Germinal center (tissue), 1 donor: ENCODE measurements around the gene ITGB1.

Experiments used
- DNase-seq: peaks from one replicate; pipeline ENCODE4 v3.0.0; 2012; ENCODE audit warnings: mixed read lengths, low spot score

ITGB1 gene

DNA sequence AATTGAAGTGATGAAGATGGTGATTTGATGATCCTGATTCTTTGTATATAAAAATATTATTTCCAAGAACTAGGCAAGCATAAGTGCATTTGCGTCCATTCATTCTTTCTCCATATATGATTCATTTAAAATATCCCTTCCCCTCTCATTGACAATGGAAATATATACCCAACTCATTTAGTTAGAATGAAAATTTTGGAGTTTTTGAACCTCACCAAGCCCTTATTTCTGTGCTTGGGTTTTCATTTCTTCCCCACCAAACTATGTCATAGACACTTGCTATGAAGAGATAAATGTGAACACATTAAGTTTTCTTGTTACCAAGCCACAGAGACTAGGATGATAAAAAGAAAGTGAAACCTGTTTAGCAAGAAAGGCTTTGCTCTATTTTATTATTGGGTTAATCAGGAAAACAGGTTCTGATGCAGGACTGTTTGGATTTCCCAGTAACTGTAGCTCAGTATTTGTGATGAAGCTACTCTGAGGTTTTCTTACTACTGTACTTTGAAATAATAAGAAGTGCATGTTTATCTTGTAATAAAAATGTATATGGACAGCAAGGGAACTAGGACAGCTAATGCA is 68.3 kb downstream of the ITGB1 start:
- DNase-seq: no peak

DNA sequence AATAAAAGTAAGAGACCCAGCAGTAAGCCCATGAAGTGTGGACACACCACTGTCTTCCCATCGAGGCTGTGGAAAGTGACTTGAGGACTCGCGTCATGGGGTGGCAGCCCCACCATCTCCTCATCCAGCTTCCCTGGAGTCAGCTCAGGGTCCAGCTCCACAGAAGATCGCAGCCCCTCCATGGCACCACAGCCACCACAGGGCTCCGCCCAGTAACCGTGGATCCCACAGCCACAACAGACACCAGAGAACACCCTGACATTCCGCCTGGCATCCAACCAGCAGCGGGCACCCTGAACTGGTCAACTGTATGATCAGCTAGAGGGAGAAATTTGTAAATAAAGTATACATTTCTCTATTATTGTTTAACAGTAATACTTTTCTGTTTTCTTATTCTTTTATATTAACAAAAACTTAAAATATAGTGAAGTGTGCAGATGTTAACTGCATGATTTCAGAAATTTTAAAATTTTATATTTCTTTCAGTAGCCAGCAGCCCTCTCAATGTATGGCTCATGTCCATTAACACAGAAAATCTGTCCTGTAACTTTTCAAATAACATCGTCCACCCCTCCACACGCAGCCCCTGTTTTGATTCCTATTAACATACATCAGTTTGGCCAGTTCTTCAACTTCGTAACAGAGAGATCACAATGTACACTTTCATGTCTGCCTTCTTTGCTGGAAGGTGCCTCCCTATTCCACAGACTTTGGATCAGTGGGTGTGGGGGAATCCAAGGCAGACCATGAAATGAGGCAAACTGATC is 69.7 kb downstream of the ITGB1 start:
- DNase-seq: no peak

DNA sequence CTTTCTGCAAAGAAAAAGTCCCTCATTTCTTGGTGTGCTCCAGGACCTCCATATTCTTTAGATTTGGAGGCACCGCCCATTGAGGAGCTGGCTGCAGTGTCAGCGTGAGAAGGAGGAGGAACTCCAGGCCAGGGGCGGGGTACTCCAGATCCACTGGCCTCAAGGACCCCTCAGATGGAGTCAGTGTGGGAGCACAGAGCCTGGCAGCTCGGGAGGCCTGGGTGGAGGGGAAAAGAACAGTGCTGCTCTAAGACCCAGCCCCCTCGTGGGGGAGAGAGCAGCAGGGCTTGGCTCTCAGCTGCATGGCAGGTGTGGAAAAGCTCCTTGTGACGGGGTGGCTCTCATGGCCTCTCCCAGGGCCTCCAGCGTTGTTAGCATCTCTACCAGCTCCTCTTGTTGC is 70.5 kb downstream of the ITGB1 start:
- DNase-seq: no peak

DNA sequence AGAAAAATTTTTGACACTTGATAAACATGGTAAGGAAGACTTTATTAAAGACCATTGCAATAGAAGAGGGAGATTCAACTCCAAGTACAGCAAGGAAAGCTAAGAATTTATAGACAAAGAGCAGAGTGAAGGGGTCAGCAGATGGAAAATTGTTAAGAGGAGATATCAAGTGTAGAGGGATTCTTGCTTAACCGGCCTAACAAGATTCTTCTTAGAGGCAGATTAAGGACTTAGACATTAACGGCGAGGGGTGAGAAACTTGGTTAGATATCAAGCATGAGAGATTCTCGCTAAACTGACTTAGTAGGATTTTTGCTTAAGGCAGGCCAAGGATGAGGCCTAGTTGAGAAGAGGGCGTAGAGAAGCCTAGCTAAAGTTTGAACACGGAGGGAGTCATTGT is 76.0 kb downstream of the ITGB1 start:
- DNase-seq: no peak

DNA sequence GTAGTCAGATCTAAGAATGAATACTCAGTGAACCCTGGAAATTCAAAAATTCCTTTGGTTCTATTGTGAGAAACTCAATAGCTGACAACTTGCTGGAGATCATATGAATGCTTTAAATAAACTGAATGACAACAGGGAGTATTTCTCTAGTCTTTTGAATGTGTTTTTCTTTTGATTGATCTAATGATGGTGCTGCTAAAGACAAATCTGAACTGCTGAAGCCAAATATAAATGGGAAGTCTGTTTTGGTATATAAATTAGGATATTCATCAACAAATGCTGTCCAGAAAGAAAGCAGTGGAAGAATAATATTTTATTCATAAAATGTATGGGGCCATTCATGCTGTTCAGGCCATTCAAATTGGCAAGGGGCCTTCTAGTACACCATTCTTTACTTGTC is 79.4 kb downstream of the ITGB1 start:
- DNase-seq: no peak

DNA sequence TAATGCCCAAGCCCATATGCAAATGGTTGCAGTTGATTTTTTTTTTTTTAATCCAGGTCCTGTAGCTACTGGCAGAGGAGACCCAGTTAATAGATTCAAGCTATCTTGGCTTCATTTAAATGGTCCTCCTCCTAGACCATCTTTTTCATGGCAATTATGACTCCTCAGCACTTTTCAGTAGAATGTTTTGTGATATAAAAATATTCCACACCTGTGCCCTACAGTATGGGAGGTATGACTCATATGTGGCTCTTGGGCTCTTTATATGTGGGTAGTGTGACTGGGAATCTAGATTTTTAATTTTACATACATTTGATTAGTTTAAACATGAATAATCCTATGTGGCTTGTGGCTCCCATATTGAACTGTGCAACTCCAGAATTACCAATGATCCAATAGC is 80.1 kb downstream of the ITGB1 start:
- DNase-seq: no peak

DNA sequence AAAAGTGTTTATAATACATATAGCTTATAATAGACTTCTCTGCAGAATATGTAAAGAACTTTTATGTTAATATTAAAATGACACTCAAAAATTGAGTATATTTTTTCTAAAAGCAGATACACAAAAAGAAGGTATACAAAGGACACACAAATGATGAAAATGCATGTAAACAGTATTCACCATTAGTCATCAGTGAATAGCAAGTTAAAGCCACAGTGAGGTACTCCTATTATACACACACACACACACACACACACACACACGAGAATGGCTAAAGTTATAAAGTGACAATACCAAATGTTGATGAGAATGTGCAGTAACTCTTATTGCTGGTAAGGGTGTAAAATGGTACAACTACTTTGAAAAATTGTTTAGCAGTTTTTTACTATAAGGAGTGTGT is 92.9 kb downstream of the ITGB1 start:
- no peak for DNase-seq

DNA sequence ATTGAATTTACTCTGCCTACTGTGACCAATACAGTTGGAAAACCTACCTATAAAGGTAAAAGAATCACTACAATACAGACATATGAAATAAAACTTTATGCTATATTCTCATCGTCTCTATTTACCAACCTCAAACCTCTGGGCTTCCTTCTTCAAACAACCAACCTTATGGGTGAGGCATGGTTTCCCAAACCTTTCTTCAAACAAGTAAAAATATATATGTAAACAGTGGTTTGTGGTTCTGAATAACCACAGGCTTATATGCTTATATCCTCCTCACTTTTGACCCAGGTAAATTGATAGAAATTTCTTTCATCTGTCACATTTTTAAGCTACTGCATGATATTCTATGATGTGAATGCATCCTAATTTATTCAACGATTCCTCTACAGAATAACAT is 103.6 kb downstream of the ITGB1 start:
- DNase-seq: no peak

DNA sequence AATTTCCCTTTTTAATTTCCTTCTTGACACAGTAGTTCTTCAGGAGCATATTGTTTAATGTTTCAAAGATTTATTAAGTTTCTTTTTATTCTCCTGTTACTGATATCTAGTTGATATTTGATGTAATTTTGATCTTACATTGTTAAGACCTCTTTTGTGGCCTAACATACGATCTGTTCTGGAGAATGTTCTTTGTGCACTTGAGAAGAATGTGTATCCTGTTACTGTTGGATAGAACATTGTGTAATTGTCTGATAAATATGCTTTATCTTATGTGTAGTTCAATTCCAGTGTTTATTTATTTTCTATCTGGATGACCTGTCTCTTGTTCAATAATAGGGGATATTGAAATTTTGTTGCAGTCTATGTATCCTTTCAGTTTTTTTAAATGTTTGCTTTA is 106.7 kb downstream of the ITGB1 start:
- DNase-seq: no peak
